Hippocampal formation (tissue), 2 donors: ENCODE data around the gene ZNF200.

Experiments
- DNase-seq, 2 donors: peaks; one replicate each; lab custom pipeline; 2025; lab: John Stamatoyannopoulos, UW

The ZNF200 gene

GRCh38 chr16:3175157-3176093, 59.5 kb downstream of the ZNF200 start:
- DNase-seq = no peak

GRCh38 chr16:3174618-3175148, 60.3 kb downstream of the ZNF200 start:
- no peak for DNase-seq

- DNase-seq = no peak
Observed at GRCh38 chr16:3173892-3174617, 60.9 kb downstream of the ZNF200 start.
